ENCODE data around the gene SAGE1.
A peak's percentile ranks its signal among the peaks of the same experiment; 100 is the strongest.
"Not testable (repeated sequence)": the region's sequence is repeated elsewhere in the genome, so short reads cannot be mapped to it uniquely, and the experiment has no call there.

DNA sequence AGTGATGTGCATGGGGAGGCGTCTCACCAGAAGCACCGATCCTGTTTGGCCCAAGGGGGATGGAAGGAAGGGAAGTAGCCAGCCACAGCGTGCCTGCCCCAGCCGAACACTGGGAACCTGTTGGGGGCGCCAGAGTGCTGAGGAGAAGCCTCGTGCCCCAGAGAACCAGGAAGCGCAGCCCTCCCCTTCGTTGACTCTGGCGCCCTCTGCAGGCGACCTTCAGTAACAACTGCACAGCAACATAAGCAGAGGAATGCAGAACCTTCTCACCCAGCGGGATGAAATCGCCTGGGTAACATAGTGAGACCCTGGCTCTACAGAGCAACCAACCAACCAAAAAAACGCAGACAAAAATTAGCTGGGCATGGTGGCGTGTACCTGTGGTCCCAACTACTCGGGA lies 4.5 kb upstream of the SAGE1 start:
- TF ChIP-seq, protein P1, sequence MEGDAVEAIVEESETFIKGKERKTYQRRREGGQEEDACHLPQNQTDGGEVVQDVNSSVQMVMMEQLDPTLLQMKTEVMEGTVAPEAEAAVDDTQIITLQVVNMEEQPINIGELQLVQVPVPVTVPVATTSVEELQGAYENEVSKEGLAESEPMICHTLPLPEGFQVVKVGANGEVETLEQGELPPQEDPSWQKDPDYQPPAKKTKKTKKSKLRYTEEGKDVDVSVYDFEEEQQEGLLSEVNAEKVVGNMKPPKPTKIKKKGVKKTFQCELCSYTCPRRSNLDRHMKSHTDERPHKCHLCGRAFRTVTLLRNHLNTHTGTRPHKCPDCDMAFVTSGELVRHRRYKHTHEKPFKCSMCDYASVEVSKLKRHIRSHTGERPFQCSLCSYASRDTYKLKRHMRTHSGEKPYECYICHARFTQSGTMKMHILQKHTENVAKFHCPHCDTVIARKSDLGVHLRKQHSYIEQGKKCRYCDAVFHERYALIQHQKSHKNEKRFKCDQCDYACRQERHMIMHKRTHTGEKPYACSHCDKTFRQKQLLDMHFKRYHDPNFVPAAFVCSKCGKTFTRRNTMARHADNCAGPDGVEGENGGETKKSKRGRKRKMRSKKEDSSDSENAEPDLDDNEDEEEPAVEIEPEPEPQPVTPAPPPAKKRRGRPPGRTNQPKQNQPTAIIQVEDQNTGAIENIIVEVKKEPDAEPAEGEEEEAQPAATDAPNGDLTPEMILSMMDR (conservative IDR thresholded peaks at IDR 0.05), result peak; percentile 39; the same call in 1 of the 2 replicates
- not testable (repeated sequence) for TF ChIP-seq EZH2 (IDR thresholded peaks at IDR 0.05; ENCODE audit: low read depth)

Measured in PC-9 (cell line).